Esophagus muscularis mucosa (tissue), 4 donors: Measurements from ENCODE around the gene COL27A1.

Experiments
- CTCF ChIP-seq, 3 experiments: fragments of 200-600 bp in 2 of 3; fragments of 450-650 bp in 1 of 3; sonication (generic) in 2 of 3; IDR thresholded peaks; one replicate each; pipeline ENCODE4 v1.5.1; 2017 to 2019; ENCODE audit warnings: antibody characterized with exemption in 3 of 3, mild to moderate bottlenecking in 2 of 3, moderate library complexity in 1 of 3
- EP300 ChIP-seq: sonication (generic); formaldehyde crosslinking; IDR thresholded peaks from one replicate; pipeline ENCODE4 v1.6.1; 2017; ENCODE audit warnings: antibody characterized with exemption
- POLR2A ChIP-seq: fragments of 450-650 bp; IDR thresholded peaks from one replicate; pipeline ENCODE4 v1.6.1; 2017; ENCODE audit warnings: antibody characterized with exemption, moderate library complexity, mild to moderate bottlenecking, low read depth
- POLR2AphosphoS5 ChIP-seq, 2 donors: sonication (generic); formaldehyde crosslinking; IDR thresholded peaks; one replicate each; pipeline ENCODE4 v1.6.1; 2017; ENCODE audit warnings: antibody characterized with exemption in 2 of 2

- TF ChIP-seq POLR2A (no peak), CTCF (IDR thresholded peaks at IDR 0.05) (no peak), EP300 (no peak), POLR2AphosphoS5 (IDR thresholded peaks at IDR 0.05) (no peak)
Observed at GRCh38 chr9:114275246-114276004, 120.1 kb downstream of the COL27A1 start.
